HCT116 (cell line): Measurements from ENCODE around the gene CTSL.

Experiments
- EZH2 ChIP-seq: fragments of 200-600 bp; sonication (generic); IDR thresholded peaks from 2 replicates; pipeline ENCODE4 v1.6.1; 2017; ENCODE audit warnings: antibody characterized with exemption, mixed run types
- EZH2phosphoT487 ChIP-seq: fragments of 200-600 bp; IDR thresholded peaks from 2 replicates; pipeline ENCODE4 v1.6.1; 2018; ENCODE audit warnings: antibody characterized with exemption, borderline replicate concordance
- MAX ChIP-seq: IDR thresholded peaks from 2 replicates; pipeline ENCODE4 v1.6.1; 2012
- POLR2A ChIP-seq: IDR thresholded peaks from 2 replicates; pipeline ENCODE4 v1.7.0; 2011; ENCODE audit warnings: borderline replicate concordance; ENCODE audit not compliant: insufficient read depth, insufficient read length; ENCODE audit errors: extremely low read depth
- POLR2AphosphoS5 ChIP-seq: IDR thresholded peaks from 2 replicates; pipeline ENCODE4 v1.6.1; 2011; ENCODE audit warnings: mild to moderate bottlenecking, low read depth, low read length, moderate library complexity
- SIN3A ChIP-seq: IDR thresholded peaks from 2 replicates; pipeline ENCODE4 v1.6.1; 2012; ENCODE audit warnings: low read depth
- TF ChIP-seq, protein P1 (sequence below), 3 experiments: fragments of 200-600 bp in 1 of 3; sonication (generic) in 1 of 3; IDR thresholded peaks in 2 of 3; conservative IDR thresholded peaks in 1 of 3; 2 replicates each; pipeline ENCODE4 v1.5.1; 2012 to 2017; ENCODE audit warnings: low read depth in 2 of 3, low read length in 2 of 3, antibody characterized with exemption in 1 of 3, borderline replicate concordance in 1 of 3, control low read depth in 1 of 3, mild to moderate bottlenecking in 1 of 3, mixed read lengths in 1 of 3, mixed run types in 1 of 3, moderate library complexity in 1 of 3; ENCODE audit not compliant: insufficient read depth in 1 of 3

DNA sequence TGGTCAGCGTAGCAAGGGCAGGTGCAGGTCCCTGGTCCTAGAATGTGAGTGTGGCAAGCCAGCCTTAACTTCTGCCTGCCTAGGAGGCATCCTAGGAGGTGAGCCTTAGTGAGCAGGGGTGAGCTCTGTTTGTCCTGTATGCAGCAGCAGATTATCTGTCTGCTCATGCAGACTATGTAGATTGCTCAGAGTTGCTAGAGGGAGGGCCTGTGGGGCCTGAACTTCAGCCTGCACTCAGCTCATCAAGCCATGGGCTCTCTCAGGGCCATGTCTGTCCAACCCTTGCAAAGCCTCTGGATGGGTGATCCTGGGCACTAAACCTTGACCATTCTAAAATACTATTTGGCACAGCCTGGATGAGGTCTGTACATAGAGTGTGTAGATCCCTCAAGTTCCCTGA, 8.5 kb upstream of the CTSL start:
- no peak for TF ChIP-seq POLR2A
- TF ChIP-seq, protein P1, sequence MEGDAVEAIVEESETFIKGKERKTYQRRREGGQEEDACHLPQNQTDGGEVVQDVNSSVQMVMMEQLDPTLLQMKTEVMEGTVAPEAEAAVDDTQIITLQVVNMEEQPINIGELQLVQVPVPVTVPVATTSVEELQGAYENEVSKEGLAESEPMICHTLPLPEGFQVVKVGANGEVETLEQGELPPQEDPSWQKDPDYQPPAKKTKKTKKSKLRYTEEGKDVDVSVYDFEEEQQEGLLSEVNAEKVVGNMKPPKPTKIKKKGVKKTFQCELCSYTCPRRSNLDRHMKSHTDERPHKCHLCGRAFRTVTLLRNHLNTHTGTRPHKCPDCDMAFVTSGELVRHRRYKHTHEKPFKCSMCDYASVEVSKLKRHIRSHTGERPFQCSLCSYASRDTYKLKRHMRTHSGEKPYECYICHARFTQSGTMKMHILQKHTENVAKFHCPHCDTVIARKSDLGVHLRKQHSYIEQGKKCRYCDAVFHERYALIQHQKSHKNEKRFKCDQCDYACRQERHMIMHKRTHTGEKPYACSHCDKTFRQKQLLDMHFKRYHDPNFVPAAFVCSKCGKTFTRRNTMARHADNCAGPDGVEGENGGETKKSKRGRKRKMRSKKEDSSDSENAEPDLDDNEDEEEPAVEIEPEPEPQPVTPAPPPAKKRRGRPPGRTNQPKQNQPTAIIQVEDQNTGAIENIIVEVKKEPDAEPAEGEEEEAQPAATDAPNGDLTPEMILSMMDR (IDR thresholded peaks at IDR 0.05 in 2 of 3, conservative IDR thresholded peaks at IDR 0.05 in 1 of 3; ENCODE audit: borderline replicate concordance in 1 of 3, insufficient read depth in 1 of 3, low read depth in 2 of 3, low read length in 2 of 3): no peak
- no peak for TF ChIP-seq POLR2AphosphoS5
- TF ChIP-seq SIN3A: no peak
- no peak for TF ChIP-seq EZH2phosphoT487
- TF ChIP-seq MAX: no peak
- no peak for TF ChIP-seq EZH2
